ENCODE measurements around the gene RUBCN. TPM values are rescaled to one million over a fixed set of nuclear protein-coding genes. Genes with fewer than 3 reads are reported as not detected.

RUBCN gene
- total and polyA plus RNA-seq, 10 donors, result 7.5 to 129 (median 60.6) TPM

- whole genome bisulfite sequencing, 5 donors, result 87 to 98% (median 91%) methylated on average over 3 of the region's 3 CpGs
- no peak overlapping the region for H3K4me3 ChIP-seq
- intact Hi-C loops (cut with DNase I; ENCODE audit: low total_unique reads), result no loop called here
- peaks cover 20 to 82% (median 57%) of the 10 kb centered on the region in 6 donors for H3K4me1 ChIP-seq
- TF ChIP-seq CTCF (IDR thresholded peaks at IDR 0.05 in 8 of 11, conservative IDR thresholded peaks at IDR 0.05 in 3 of 11) (no peak), POLR2A (IDR thresholded peaks at IDR 0.05) (no peak), POLR2AphosphoS5 (IDR thresholded peaks at IDR 0.05) (no peak)
- no peak overlapping the region for H3K27ac ChIP-seq
- H3K9me3 ChIP-seq, result no peaks in the 10 kb centered on the region
- H3K36me3 ChIP-seq, result peaks cover 0 to 20% (median 9%) of the 10 kb centered on the region in 6 donors
- no peak for DNase-seq
- no peaks in the 10 kb centered on the region for H3K27me3 ChIP-seq (replicated peaks in 1 of 7)
These were observed 16.6 kb upstream of the RUBCN start for GRCh38 chr3:197753263-197753662.

GRCh38 chr3:197752107-197752506, 15.4 kb upstream of the RUBCN start:
- TF ChIP-seq POLR2AphosphoS5 (IDR thresholded peaks at IDR 0.05), result no peak
- no peak for TF ChIP-seq CTCF (IDR thresholded peaks at IDR 0.05 in 8 of 11, conservative IDR thresholded peaks at IDR 0.05 in 3 of 11)
- TF ChIP-seq POLR2A (IDR thresholded peaks at IDR 0.05), result no peak
- peaks cover 0 to 8% (median under 1%) of the 10 kb centered on the region in 6 donors for H3K36me3 ChIP-seq
- no peaks in the 10 kb centered on the region for H3K9me3 ChIP-seq
- H3K4me3 ChIP-seq, result peak overlapping the region in 3 of 8 donors; percentile 77 to 88 (median 84)
- H3K27ac ChIP-seq, result peak overlapping the region in 7 of 8 donors; percentile 1 to 98 (median 97)
- no peaks in the 10 kb centered on the region for H3K27me3 ChIP-seq (replicated peaks in 1 of 7)
- intact Hi-C loops (cut with DNase I; ENCODE audit: low total_unique reads), result no loop called here
- WGBS, 5 donors, result 81 to 91% (median 85%) methylated on average over 5 of the region's 5 CpGs
- no peak for DNase-seq
- H3K4me1 ChIP-seq, result peaks cover 20 to 83% (median 60%) of the 10 kb centered on the region in 6 donors

- DNase-seq, result peak; percentile 83
- H3K27me3 ChIP-seq (replicated peaks in 1 of 7), result no peaks in the 10 kb centered on the region
- peak overlapping the region; percentile 70 to 94 (median 86) for H3K4me3 ChIP-seq
- peak overlapping the region; percentile 93 to 98 (median 97) for H3K27ac ChIP-seq
- WGBS, 5 donors, result 5 to 22% (median 8%) methylated on average over 36 of the region's 36 CpGs
- H3K9me3 ChIP-seq, result no peaks in the 10 kb centered on the region
- TF ChIP-seq POLR2A (IDR thresholded peaks at IDR 0.05) (no peak), POLR2AphosphoS5 (IDR thresholded peaks at IDR 0.05) (peak; percentile 32 to 65 (median 64)), CTCF (IDR thresholded peaks at IDR 0.05 in 8 of 11, conservative IDR thresholded peaks at IDR 0.05 in 3 of 11) (peak in 1 of 11 experiments; percentile 29)
- no peaks in the 10 kb centered on the region for H3K36me3 ChIP-seq
- intact Hi-C loops (cut with DNase I; ENCODE audit: low total_unique reads), result no loop called here
- peaks cover 17 to 81% (median 59%) of the 10 kb centered on the region in 6 donors for H3K4me1 ChIP-seq
These were observed 14.4 kb upstream of the RUBCN start for GRCh38 chr3:197750858-197751737.

- intact Hi-C loops (cut with DNase I; ENCODE audit: low total_unique reads), result no loop called here
- Histone ChIP-seq H3K4me3 (peak overlapping the region; percentile 70 to 94 (median 86)), H3K4me1 (peaks cover 17 to 76% (median 57%) of the 10 kb centered on the region in 6 donors), H3K36me3 (no peaks in the 10 kb centered on the region), H3K27me3 (replicated peaks in 1 of 7) (no peaks in the 10 kb centered on the region), H3K9me3 (no peaks in the 10 kb centered on the region), H3K27ac (peak overlapping the region; percentile 93 to 98 (median 97))
- TF ChIP-seq CTCF (IDR thresholded peaks at IDR 0.05 in 8 of 11, conservative IDR thresholded peaks at IDR 0.05 in 3 of 11) (peak in 5 of 11 experiments; percentile 16 to 41 (median 29)), POLR2AphosphoS5 (IDR thresholded peaks at IDR 0.05) (peak; percentile 75 to 83 (median 80)), POLR2A (IDR thresholded peaks at IDR 0.05) (peak in 2 of 3 donors; percentile 37 to 55)
- peak; percentile 94 for DNase-seq
- WGBS, 5 donors, result 0% methylated on average over 16 to 43 of the region's 43 CpGs
These were observed 13.7 kb upstream of the RUBCN start for GRCh38 chr3:197750396-197750831.
